B cell (primary cell): Measurements from ENCODE around the gene PRPF31. TPM values are rescaled to one million over a fixed set of nuclear protein-coding genes. Genes with fewer than 3 reads are reported as not detected.

Source experiments
- ATAC-seq: fragments of 200-7000 bp; cut with Tn5 transposase; one replicate; pipeline ENCODE4 v1.10.0; 2021; ENCODE audit warnings: low read depth, mild to moderate bottlenecking, moderate number of reproducible peaks, moderate library complexity
- CTCF ChIA-PET: fragments of 350-600 bp; sonication (Branson Sonifier 250); formaldehyde crosslinking; loops from one replicate; lab custom pipeline; 2021; ENCODE audit warnings: antibody characterized with exemption, inconsistent platforms; lab: Charles Lee
- POLR2A ChIA-PET: fragments of 350-600 bp; sonication (Branson Sonifier 250); formaldehyde crosslinking; loops from one replicate; lab custom pipeline; 2021; ENCODE audit warnings: antibody characterized with exemption; lab: Charles Lee
- DNase-seq: peaks from one replicate; pipeline ENCODE4 v3.0.0; 2013
- H2AFZ ChIP-seq: 2 replicates; pipeline ENCODE4 v1.6.1; 2012; ENCODE audit warnings: mild to moderate bottlenecking, low read depth, low read length; ENCODE audit not compliant: insufficient read depth, poor library complexity, severe bottlenecking
- H3K27ac ChIP-seq, 2 donors: 1 replicate in 1 of 2; 2 replicates in 1 of 2; pipeline ENCODE4 v1.5.1; 2012 to 2013; ENCODE audit warnings: low read length in 2 of 2, mild to moderate bottlenecking in 2 of 2, moderate library complexity in 1 of 2
- H3K27me3 ChIP-seq, 4 experiments: fragments of 200-600 bp in 1 of 4; sonication (generic) in 1 of 4; replicated peaks in 1 of 4; 1 replicate in 2 of 4; 2 replicates in 2 of 4; pipeline versions ENCODE4 v1.6.1 to v1.7.0; 2013 to 2016; ENCODE audit warnings: low read length in 3 of 4, mild to moderate bottlenecking in 2 of 4, mixed read lengths in 1 of 4, moderate library complexity in 1 of 4; ENCODE audit not compliant: insufficient read depth in 4 of 4, control insufficient read depth in 3 of 4; ENCODE audit errors: control extremely low read depth in 1 of 4
- H3K36me3 ChIP-seq, 2 experiments: replicated peaks in 1 of 2; 1 replicate in 1 of 2; 2 replicates in 1 of 2; pipeline versions ENCODE4 v1.6.1 to v1.7.1; 2013; ENCODE audit warnings: low read length in 1 of 2; ENCODE audit not compliant: insufficient read depth in 2 of 2, control insufficient read depth in 1 of 2; ENCODE audit errors: control extremely low read depth in 1 of 2, extremely low read depth in 1 of 2
- H3K4me1 ChIP-seq, 2 donors: fragments of 200-600 bp in 1 of 2; sonication (generic) in 1 of 2; 1 replicate in 1 of 2; 2 replicates in 1 of 2; pipeline versions ENCODE4 v1.5.1 to v1.6.1; 2013 to 2017; ENCODE audit warnings: low read length in 2 of 2; ENCODE audit not compliant: control insufficient read depth in 2 of 2, insufficient read depth in 2 of 2
- H3K4me2 ChIP-seq: replicated peaks from 2 replicates; pipeline ENCODE3; 2012; ENCODE audit warnings: mild to moderate bottlenecking, low read depth, low read length; ENCODE audit not compliant: poor library complexity, severe bottlenecking
- H3K4me3 ChIP-seq, 5 experiments: fragments of 200-600 bp in 1 of 5; sonication (generic) in 1 of 5; 1 replicate in 3 of 5; 2 replicates in 2 of 5; pipeline versions ENCODE4 v1.5.1 to v1.7.0; 2011 to 2016; ENCODE audit warnings: low read length in 4 of 5, mild to moderate bottlenecking in 4 of 5, low read depth in 2 of 5, control low read depth in 1 of 5, moderate library complexity in 1 of 5; ENCODE audit not compliant: insufficient read depth in 1 of 5; ENCODE audit errors: control extremely low read depth in 1 of 5, extremely low read depth in 1 of 5
- H3K79me2 ChIP-seq: fragments of 200-600 bp; sonication (generic); one replicate; pipeline ENCODE4 v1.6.0; 2016; ENCODE audit warnings: low read length; ENCODE audit not compliant: control insufficient read depth, insufficient read depth
- H3K9ac ChIP-seq: fragments of 200-600 bp; sonication (generic); 2 replicates; pipeline ENCODE4 v1.6.1; 2017; ENCODE audit warnings: mild to moderate bottlenecking, low read length, moderate library complexity
- H3K9me3 ChIP-seq, 3 donors: one replicate each; pipeline versions ENCODE4 v1.6.1 to v1.7.1; 2013; ENCODE audit warnings: low read length in 2 of 3; ENCODE audit not compliant: control insufficient read depth in 2 of 3, insufficient read depth in 1 of 3; ENCODE audit errors: control extremely low read depth in 1 of 3
- H4K20me1 ChIP-seq: 2 replicates; pipeline ENCODE4 v1.6.0; 2012; ENCODE audit warnings: mild to moderate bottlenecking, low read length; ENCODE audit not compliant: insufficient read depth, control insufficient read depth, poor library complexity, severe bottlenecking
- H3K27ac Mint-ChIP-seq: one replicate; pipeline ENCODE4 v1.8.0; 2021; ENCODE audit warnings: mixed read lengths
- H3K27me3 Mint-ChIP-seq: one replicate; pipeline ENCODE4 v1.8.0; 2021; ENCODE audit warnings: mixed read lengths
- H3K4me1 Mint-ChIP-seq: one replicate; pipeline ENCODE4 v1.8.0; 2021; ENCODE audit warnings: mixed read lengths
- H3K4me3 Mint-ChIP-seq: one replicate; pipeline ENCODE4 v1.8.0; 2021; ENCODE audit warnings: mixed read lengths
- H3K9me3 Mint-ChIP-seq: one replicate; pipeline ENCODE4 v1.8.0; 2022; ENCODE audit warnings: mixed read lengths; ENCODE audit not compliant: insufficient read depth
- EZH2 ChIP-seq: IDR thresholded peaks from 2 replicates; pipeline ENCODE4 v1.6.1; 2012; ENCODE audit warnings: borderline replicate concordance, low read depth, mild to moderate bottlenecking, moderate library complexity, low read length; ENCODE audit not compliant: insufficient read depth, poor library complexity, severe bottlenecking
- WGBS: methylation state at CpG from one replicate; pipeline ENCODE4 v1.1.5; 2013; ENCODE audit warnings: missing lambda C conversion rate; ENCODE audit not compliant: insufficient coverage; 5-methylcytosine and 5-hydroxymethylcytosine counted together
- intact Hi-C: fragments of 100-400 bp; cut with micrococcal nuclease; formaldehyde crosslinking; loops from one replicate; pipeline ENCODE4 v1.10.0; 2022
- polyA plus RNA-seq: library from polyadenylated mRNA; depleted of rRNA; stranded (reverse); fragments of >200 nt; gene quantifications from 2 replicates; pipeline ENCODE4 v1.2.3, GENCODE V29; 2012
- total RNA-seq, 2 donors: library from RNA; stranded (reverse); fragments of 120-200 nt in 1 of 2; gene quantifications; 1 replicate in 1 of 2; 2 replicates in 1 of 2; pipeline versions ENCODE4 v1.2.3 to v1.2.4, GENCODE V29; 2013 to 2022
- TF ChIP-seq, protein P1 (sequence below): fragments of 200-600 bp; IDR thresholded peaks from one replicate; pipeline ENCODE4 v1.8.0; 2022; ENCODE audit warnings: antibody characterized with exemption, mild to moderate bottlenecking

Gene PRPF31
- total and polyA plus RNA-seq, 2 donors (not counting 1 experiment from before 2014, with no cell fraction given), result 61.2 to 66.2 TPM

DNA sequence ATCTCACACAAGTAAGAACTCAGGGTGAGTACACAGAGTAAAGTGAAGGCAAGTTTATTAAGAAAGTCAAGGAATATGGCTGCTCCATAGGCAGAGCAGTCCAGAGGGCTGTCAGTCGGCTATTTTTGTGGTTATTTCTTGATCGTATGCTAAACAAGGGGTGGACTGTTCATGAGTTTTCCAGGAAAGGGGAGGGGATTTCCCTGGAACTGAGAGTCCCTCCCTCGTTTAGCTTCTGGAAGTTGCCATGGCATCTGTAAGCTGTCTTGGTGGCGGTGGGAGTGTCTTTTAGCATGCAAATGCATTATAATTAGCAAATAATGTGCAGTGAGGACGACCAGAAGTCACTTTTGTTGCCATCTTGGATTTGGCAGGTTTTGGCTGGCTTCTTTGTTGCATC, 46.1 kb upstream of the PRPF31 start:
- Mint-ChIP-seq H3K27me3 (peaks cover 8% of the 10 kb centered on the region), H3K9me3 (no peaks in the 10 kb centered on the region), H3K4me1 (no peaks in the 10 kb centered on the region), H3K4me3 (no peak overlapping the region), H3K27ac (no peak overlapping the region)
- intact Hi-C loops, result no loop called here
- no peak overlapping the region for H3K9ac ChIP-seq
- POLR2A ChIA-PET, result no interaction called here
- no peaks in the 10 kb centered on the region for H3K27me3 ChIP-seq
- H3K4me1 ChIP-seq, result no peaks in the 10 kb centered on the region
- no peak overlapping the region for H2AFZ ChIP-seq
- WGBS, result 73% methylated on average over 5 of the region's 5 CpGs
- H3K4me2 ChIP-seq, result no peak overlapping the region
- TF ChIP-seq EZH2, result no peak
- TF ChIP-seq, protein P1, sequence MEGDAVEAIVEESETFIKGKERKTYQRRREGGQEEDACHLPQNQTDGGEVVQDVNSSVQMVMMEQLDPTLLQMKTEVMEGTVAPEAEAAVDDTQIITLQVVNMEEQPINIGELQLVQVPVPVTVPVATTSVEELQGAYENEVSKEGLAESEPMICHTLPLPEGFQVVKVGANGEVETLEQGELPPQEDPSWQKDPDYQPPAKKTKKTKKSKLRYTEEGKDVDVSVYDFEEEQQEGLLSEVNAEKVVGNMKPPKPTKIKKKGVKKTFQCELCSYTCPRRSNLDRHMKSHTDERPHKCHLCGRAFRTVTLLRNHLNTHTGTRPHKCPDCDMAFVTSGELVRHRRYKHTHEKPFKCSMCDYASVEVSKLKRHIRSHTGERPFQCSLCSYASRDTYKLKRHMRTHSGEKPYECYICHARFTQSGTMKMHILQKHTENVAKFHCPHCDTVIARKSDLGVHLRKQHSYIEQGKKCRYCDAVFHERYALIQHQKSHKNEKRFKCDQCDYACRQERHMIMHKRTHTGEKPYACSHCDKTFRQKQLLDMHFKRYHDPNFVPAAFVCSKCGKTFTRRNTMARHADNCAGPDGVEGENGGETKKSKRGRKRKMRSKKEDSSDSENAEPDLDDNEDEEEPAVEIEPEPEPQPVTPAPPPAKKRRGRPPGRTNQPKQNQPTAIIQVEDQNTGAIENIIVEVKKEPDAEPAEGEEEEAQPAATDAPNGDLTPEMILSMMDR, result no peak
- H4K20me1 ChIP-seq, result no peaks in the 10 kb centered on the region
- CTCF ChIA-PET, result no interaction called here
- no peak overlapping the region for H3K4me3 ChIP-seq
- no peak for DNase-seq
- H3K27ac ChIP-seq, result no peak overlapping the region
- no peaks in the 10 kb centered on the region for H3K79me2 ChIP-seq
- H3K36me3 ChIP-seq, result no peaks in the 10 kb centered on the region
- ATAC-seq, result no peak
- H3K9me3 ChIP-seq, result peaks cover 0 to 25% (median 0%) of the 10 kb centered on the region in 3 donors

DNA sequence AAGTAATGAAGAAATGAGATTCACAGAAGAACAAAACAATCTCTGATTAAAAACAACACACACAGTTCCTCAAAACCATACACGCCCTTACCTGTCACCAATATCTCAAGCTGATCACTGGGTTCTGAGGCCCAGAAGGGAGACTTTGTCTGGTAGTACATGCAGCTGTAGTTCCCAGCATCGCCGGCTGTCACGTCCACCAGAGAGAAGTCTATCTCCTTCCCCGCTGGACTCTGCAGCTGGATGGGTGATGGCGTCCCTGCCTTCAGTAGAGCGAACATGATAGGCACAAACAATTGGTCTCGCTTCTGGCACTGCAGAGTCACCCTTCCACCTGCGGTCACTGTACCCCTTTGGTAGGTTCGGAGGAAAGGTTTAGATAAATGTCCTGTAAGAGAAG, 41.7 kb upstream of the PRPF31 start:
- POLR2A ChIA-PET, result no interaction called here

More for the DNA sequence above, 41.7 kb upstream of the PRPF31 start:
- H3K4me1 Mint-ChIP-seq, result no peaks in the 10 kb centered on the region
- Histone ChIP-seq H4K20me1 (no peaks in the 10 kb centered on the region), H3K27ac (no peak overlapping the region), H3K9ac (no peak overlapping the region), H3K36me3 (no peaks in the 10 kb centered on the region), H3K9me3 (peaks cover 0 to 19% (median 0%) of the 10 kb centered on the region in 3 donors), H3K79me2 (no peaks in the 10 kb centered on the region), H3K4me1 (no peaks in the 10 kb centered on the region), H3K4me3 (no peak overlapping the region), H2AFZ (no peak overlapping the region), H3K4me2 (no peak overlapping the region), H3K27me3 (no peaks in the 10 kb centered on the region)
- H3K9me3 Mint-ChIP-seq, result no peaks in the 10 kb centered on the region
- TF ChIP-seq, protein P1, result no peak
- TF ChIP-seq EZH2, result no peak
- intact Hi-C loops, result no loop called here
- H3K27ac Mint-ChIP-seq, result no peak overlapping the region
- CTCF ChIA-PET, result no interaction called here
- WGBS, result 86% methylated on average over 10 of the region's 10 CpGs
- no peak overlapping the region for H3K4me3 Mint-ChIP-seq
- ATAC-seq (no peak), DNase-seq (no peak)
- H3K27me3 Mint-ChIP-seq, result peaks cover 6% of the 10 kb centered on the region
